ENCODE data around the gene AGTRAP. TPM values are rescaled to one million over a fixed set of nuclear protein-coding genes. Genes with fewer than 3 reads are reported as not detected.
A peak's percentile ranks its signal among the peaks of the same experiment; 100 is the strongest.

AGTRAP gene
- total and polyA plus RNA-seq, 2 of the 4 experiments (the other 2 are of a cell fraction): 21.5 to 57.7 TPM

DNA sequence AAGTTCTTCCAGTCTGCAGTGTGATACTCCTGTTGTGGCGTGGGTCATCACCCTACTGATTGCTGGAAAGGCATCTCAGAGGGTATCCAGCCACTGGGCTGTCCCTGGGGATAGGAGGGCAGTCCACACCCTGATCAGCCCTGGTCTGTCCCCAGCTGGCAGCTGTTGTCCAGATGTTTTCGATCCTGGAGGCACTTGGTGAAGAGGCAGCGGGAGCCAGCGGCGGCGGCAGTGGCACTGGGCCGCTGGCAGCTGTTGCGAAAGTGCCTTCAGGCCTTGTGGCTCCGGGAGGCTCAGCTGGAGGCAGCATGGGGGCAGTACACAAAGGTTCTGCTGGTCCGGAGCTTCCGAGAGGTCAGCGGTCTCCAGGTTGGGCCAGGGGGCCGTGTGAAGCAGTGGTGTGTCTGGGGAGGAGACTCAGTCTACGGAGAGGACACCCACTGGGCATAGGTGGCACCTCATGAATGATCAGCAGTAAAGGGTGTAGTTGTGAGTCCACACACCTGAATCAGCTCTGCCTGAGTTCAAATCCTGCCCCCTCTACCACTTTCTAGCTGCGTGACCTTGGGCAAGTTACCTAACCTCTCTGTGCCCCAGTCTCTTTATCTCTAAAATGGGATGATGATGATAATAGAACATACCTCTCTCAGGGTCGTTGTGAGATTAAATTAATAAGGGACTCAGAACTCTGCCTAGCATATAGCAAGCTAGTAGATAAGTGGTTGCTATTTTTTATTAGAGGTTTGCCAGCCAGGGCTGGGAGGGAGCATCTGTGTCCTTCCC lies 32.2 kb downstream of the AGTRAP start:
- POLR2A ChIA-PET (ENCODE audit: unreplicated experiment): no interaction called here
- Histone ChIP-seq H3K4me2 (ENCODE audit: low read depth, low read length) (no peak overlapping the region), H3K27me3 (ENCODE audit: control insufficient read depth, insufficient read depth, low read length) (peaks cover 22% of the 10 kb centered on the region), H4K20me1 (ENCODE audit: insufficient read depth, low read length) (no peaks in the 10 kb centered on the region), H2BK15ac (ENCODE audit: low read depth, low read length) (no peak overlapping the region), H2BK20ac (ENCODE audit: low read depth, low read length) (no peak overlapping the region), H3K18ac (ENCODE audit: low read depth, low read length) (no peak overlapping the region), H3K9me1 (ENCODE audit: insufficient read depth, low read length) (no peaks in the 10 kb centered on the region), H3K23ac (ENCODE audit: low read depth, low read length) (no peak overlapping the region), H4K8ac (ENCODE audit: low read depth in 2 of 2, low read length in 2 of 2) (no peak overlapping the region), H3K4me3 (ENCODE audit: insufficient read depth, low read depth, low read length) (no peak overlapping the region), H2AK5ac (ENCODE audit: low read depth, low read length) (no peak overlapping the region), H4K5ac (ENCODE audit: low read depth, low read length) (no peak overlapping the region), H3K79me1 (ENCODE audit: low read depth in 1 of 2, low read length in 2 of 2) (no peaks in the 10 kb centered on the region), H3K4me1 (ENCODE audit: control insufficient read depth, insufficient read depth, low read length) (no peaks in the 10 kb centered on the region), H2BK120ac (ENCODE audit: low read depth, low read length) (no peak overlapping the region), H3K9me3 (ENCODE audit: control insufficient read depth, insufficient read depth, low read length) (no peaks in the 10 kb centered on the region), H3K27ac (ENCODE audit: insufficient read depth, low read length) (no peak overlapping the region), H2BK5ac (ENCODE audit: low read depth, low read length, poor library complexity, severe bottlenecking) (no peak overlapping the region), H3K36me3 (ENCODE audit: control insufficient read depth, insufficient read depth, low read length) (no peaks in the 10 kb centered on the region), H2AFZ (replicated peaks; ENCODE audit: low read length, poor library complexity) (peak overlapping the region; percentile 24), H4K91ac (ENCODE audit: insufficient read depth, low read depth, low read length) (no peak overlapping the region), H3K14ac (replicated peaks; ENCODE audit: low read depth, low read length) (no peak overlapping the region), H3K9ac (ENCODE audit: low read depth, low read length) (no peak overlapping the region), H2AK9ac (replicated peaks; ENCODE audit: low read depth, low read length, poor library complexity) (no peak overlapping the region), H3K4ac (ENCODE audit: low read depth, low read length) (no peak overlapping the region), H3K56ac (ENCODE audit: extremely low read depth, insufficient read depth, low read length) (no peak overlapping the region)
- DNase-seq: no peak
- intact Hi-C loops (cut with micrococcal nuclease) (no loop called here), in situ Hi-C loops (cut with MboI; ENCODE audit: low sequenced_read_pairs) (no loop called here), dilution Hi-C loops (cut with HindIII; ENCODE audit: low sequenced_read_pairs, unreplicated experiment) (no loop called here)
- 48% methylated on average over 11 of the region's 16 CpGs; no CpG with 5 or more reads in 1 of the 2 experiments for WGBS, 2 experiments (ENCODE audit: extremely low coverage in 2 of 2, insufficient read length in 1 of 2)
- CTCF ChIA-PET: no interaction called here
- TF ChIP-seq, protein P1, sequence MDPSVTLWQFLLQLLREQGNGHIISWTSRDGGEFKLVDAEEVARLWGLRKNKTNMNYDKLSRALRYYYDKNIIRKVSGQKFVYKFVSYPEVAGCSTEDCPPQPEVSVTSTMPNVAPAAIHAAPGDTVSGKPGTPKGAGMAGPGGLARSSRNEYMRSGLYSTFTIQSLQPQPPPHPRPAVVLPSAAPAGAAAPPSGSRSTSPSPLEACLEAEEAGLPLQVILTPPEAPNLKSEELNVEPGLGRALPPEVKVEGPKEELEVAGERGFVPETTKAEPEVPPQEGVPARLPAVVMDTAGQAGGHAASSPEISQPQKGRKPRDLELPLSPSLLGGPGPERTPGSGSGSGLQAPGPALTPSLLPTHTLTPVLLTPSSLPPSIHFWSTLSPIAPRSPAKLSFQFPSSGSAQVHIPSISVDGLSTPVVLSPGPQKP (IDR thresholded peaks at IDR 0.05; ENCODE audit: borderline replicate concordance, low read depth, low read length): no peak
- TF ChIP-seq RFX5 (IDR thresholded peaks at IDR 0.05; ENCODE audit: low read depth, low read length) (no peak), BHLHE40 (IDR thresholded peaks at IDR 0.05; ENCODE audit: low read depth, low read length) (no peak), CTCF (conservative IDR thresholded peaks at IDR 0.05; ENCODE audit: low read depth, low read length) (no peak), POLR2A (IDR thresholded peaks at IDR 0.05; ENCODE audit: low read depth, low read length) (no peak), MAFK (IDR thresholded peaks at IDR 0.05; ENCODE audit: low read depth, low read length) (no peak), RCOR1 (IDR thresholded peaks at IDR 0.05; ENCODE audit: insufficient replicate concordance, low read length) (no peak), FOS (IDR thresholded peaks at IDR 0.05; ENCODE audit: low read depth, low read length) (no peak), NFE2L2 (IDR thresholded peaks at IDR 0.05; ENCODE audit: low read depth, low read length) (no peak), CEBPB (IDR thresholded peaks at IDR 0.05; ENCODE audit: low read depth, low read length) (no peak), MAZ (IDR thresholded peaks at IDR 0.05; ENCODE audit: borderline replicate concordance, low read depth, low read length) (no peak), CHD1 (IDR thresholded peaks at IDR 0.05; ENCODE audit: low read depth, low read length) (no peak)
- no peak; the same call in 1 of the 2 replicates for ATAC-seq (ENCODE audit: low read depth)
- no TSS peak for BruUV-seq (replicated peaks)

Measured in IMR-90 (cell line).